OCI-LY1 (cell line): ENCODE results near the gene METTL1.

ENCODE experiments used
- H2AFZ ChIP-seq: fragments of 200-600 bp; sonication (generic), shearing (Covaris generic); 2 replicates; pipeline ENCODE4 v1.6.0; 2014; ENCODE audit warnings: antibody characterized with exemption, mild to moderate bottlenecking, low read length
- H3F3A ChIP-seq: fragments of 200-600 bp; sonication (generic), shearing (Covaris generic); 2 replicates; pipeline ENCODE4 v1.6.0; 2014; ENCODE audit warnings: mild to moderate bottlenecking, antibody characterized with exemption, low read length, moderate library complexity; ENCODE audit not compliant: insufficient read depth
- H3K27ac ChIP-seq: fragments of 200-600 bp; sonication (generic); 2 replicates; pipeline ENCODE4 v1.5.1; 2014; ENCODE audit warnings: low read length, mixed run types, mild to moderate bottlenecking, low read depth; ENCODE audit not compliant: poor library complexity, severe bottlenecking
- H3K27me3 ChIP-seq: fragments of 200-600 bp; sonication (generic); 2 replicates; pipeline ENCODE4 v1.6.0; 2014; ENCODE audit warnings: antibody characterized with exemption, mild to moderate bottlenecking, low read length, moderate library complexity; ENCODE audit not compliant: insufficient read depth
- H3K36me3 ChIP-seq: fragments of 200-600 bp; sonication (generic); 2 replicates; pipeline ENCODE4 v1.6.1; 2014; ENCODE audit warnings: mild to moderate bottlenecking, antibody characterized with exemption, low read length, moderate library complexity, mixed read lengths; ENCODE audit not compliant: insufficient read depth
- H3K4me1 ChIP-seq: fragments of 200-600 bp; sonication (generic); 2 replicates; pipeline ENCODE4 v1.5.1; 2014; ENCODE audit warnings: mild to moderate bottlenecking, low read length, moderate library complexity; ENCODE audit not compliant: insufficient read depth, severe bottlenecking
- H3K4me2 ChIP-seq: fragments of 200-600 bp; sonication (generic), shearing (Covaris generic); 2 replicates; pipeline ENCODE4 v1.6.1; 2014; ENCODE audit warnings: low read length
- H3K4me3 ChIP-seq: fragments of 200-600 bp; sonication (generic); 2 replicates; pipeline ENCODE4 v1.5.1; 2014; ENCODE audit warnings: low read length, low read depth, mild to moderate bottlenecking, mixed read lengths; ENCODE audit not compliant: poor library complexity, severe bottlenecking
- H3K79me2 ChIP-seq: fragments of 200-600 bp; shearing (Covaris generic); 2 replicates; pipeline ENCODE4 v1.6.1; 2016; ENCODE audit warnings: mixed run types, low read length, mixed read lengths; ENCODE audit not compliant: insufficient read depth
- H3K9ac ChIP-seq: fragments of 200-600 bp; sonication (generic), shearing (Covaris generic); 2 replicates; pipeline ENCODE4 v1.6.1; 2014; ENCODE audit warnings: mild to moderate bottlenecking, low read length, mixed read lengths
- H3K9me2 ChIP-seq: fragments of 200-600 bp; sonication (generic), shearing (Covaris generic); 2 replicates; pipeline ENCODE4 v1.6.1; 2014; ENCODE audit warnings: low read depth, mild to moderate bottlenecking, low read length, mixed read lengths
- H3K9me3 ChIP-seq: fragments of 200-600 bp; shearing (Covaris generic); 2 replicates; pipeline ENCODE4 v1.6.1; 2014; ENCODE audit warnings: low read length, mixed read lengths
- H4K20me1 ChIP-seq: fragments of 200-600 bp; sonication (generic), shearing (Covaris generic); 2 replicates; pipeline ENCODE4 v1.6.0; 2016; ENCODE audit warnings: mild to moderate bottlenecking, low read length; ENCODE audit not compliant: insufficient read depth
- CTCF ChIP-seq: fragments of 200-600 bp; sonication (generic), shearing (Covaris generic); IDR thresholded peaks from 2 replicates; pipeline ENCODE4 v1.5.1; 2017; ENCODE audit warnings: mild to moderate bottlenecking, antibody characterized with exemption, low read length, moderate library complexity, mixed read lengths
- EZH2 ChIP-seq: fragments of 200-600 bp; sonication (generic), shearing (Covaris generic); IDR thresholded peaks from 2 replicates; pipeline ENCODE4 v1.8.0; 2017; ENCODE audit warnings: borderline replicate concordance, mixed run types, mild to moderate bottlenecking, antibody characterized with exemption, low read length, moderate library complexity, mixed read lengths

Gene METTL1

GRCh38 chr12:57737467-57738460 is 34.1 kb downstream of the METTL1 start:
- TF ChIP-seq CTCF (no peak), EZH2 (no peak)
- H3K4me1 ChIP-seq, result peaks cover 34% of the 10 kb centered on the region
- H3K36me3 ChIP-seq, result peaks cover 9% of the 10 kb centered on the region; the same call in 1 of the 2 replicates
- H3K9ac ChIP-seq, result no peak overlapping the region
- H3K4me3 ChIP-seq, result no peak overlapping the region
- no peaks in the 10 kb centered on the region for H3K9me3 ChIP-seq
- H3K79me2 ChIP-seq, result no peaks in the 10 kb centered on the region
- H3F3A ChIP-seq, result no peaks in the 10 kb centered on the region
- H2AFZ ChIP-seq, result no peak overlapping the region
- H3K27ac ChIP-seq, result no peak overlapping the region
- no peaks in the 10 kb centered on the region for H4K20me1 ChIP-seq
- no peaks in the 10 kb centered on the region for H3K27me3 ChIP-seq
- no peak overlapping the region for H3K4me2 ChIP-seq
- H3K9me2 ChIP-seq, result no peaks in the 10 kb centered on the region

- Histone ChIP-seq H3K36me3 (peaks cover 13% of the 10 kb centered on the region; the same call in 1 of the 2 replicates), H3K79me2 (no peaks in the 10 kb centered on the region), H3K4me3 (no peak overlapping the region), H4K20me1 (no peaks in the 10 kb centered on the region), H3K27ac (no peak overlapping the region), H2AFZ (no peak overlapping the region), H3K9ac (no peak overlapping the region), H3K4me1 (peaks cover 27% of the 10 kb centered on the region), H3K9me2 (no peaks in the 10 kb centered on the region), H3F3A (no peaks in the 10 kb centered on the region), H3K9me3 (no peaks in the 10 kb centered on the region), H3K4me2 (no peak overlapping the region), H3K27me3 (no peaks in the 10 kb centered on the region)
- no peak for TF ChIP-seq EZH2
- no peak for TF ChIP-seq CTCF
Observed at GRCh38 chr12:57736741-57737466, 35.0 kb downstream of the METTL1 start.

- Histone ChIP-seq H3K9me3 (no peaks in the 10 kb centered on the region), H3K36me3 (peaks cover 21% of the 10 kb centered on the region; the same call in 1 of the 2 replicates), H3K79me2 (no peaks in the 10 kb centered on the region), H3K27ac (no peak overlapping the region), H2AFZ (no peak overlapping the region), H3K9me2 (no peaks in the 10 kb centered on the region), H3K27me3 (no peaks in the 10 kb centered on the region), H3K4me2 (no peak overlapping the region), H3K9ac (no peak overlapping the region), H3K4me1 (peaks cover 20% of the 10 kb centered on the region), H3K4me3 (no peak overlapping the region), H3F3A (no peaks in the 10 kb centered on the region), H4K20me1 (no peaks in the 10 kb centered on the region)
- TF ChIP-seq CTCF (no peak), EZH2 (no peak)
Observed at GRCh38 chr12:57735952-57736740, 35.8 kb downstream of the METTL1 start.
